PC-3 (cell line): ENCODE results near the gene DPH2. TPM values are rescaled to one million over a fixed set of nuclear protein-coding genes. Genes with fewer than 3 reads are reported as not detected.

Experiments used
- ATAC-seq: fragments of 200-7000 bp; cut with Tn5 transposase; 2 replicates; pipeline ENCODE4 v1.9.1; 2020; ENCODE audit warnings: mild to moderate bottlenecking, moderate library complexity
- BruUV-seq: library from RNA; stranded (reverse); fragments of 400-500 nt; replicated peaks from 2 replicates; lab custom pipeline; 2021; lab: Mats Ljungman, UMichigan
- CTCF ChIA-PET: fragments of 300-600 bp; sonication (Branson Sonifier 250); formaldehyde crosslinking; loops from one replicate; lab custom pipeline; 2022; ENCODE audit warnings: antibody characterized with exemption; lab: Charles Lee
- POLR2A ChIA-PET: fragments of 300-600 bp; sonication (Branson Sonifier 250); formaldehyde crosslinking; loops from one replicate; lab custom pipeline; 2022; ENCODE audit warnings: antibody characterized with exemption; ENCODE audit not compliant: unreplicated experiment; lab: Charles Lee
- DNase-seq: peaks from one replicate; pipeline ENCODE4 v3.0.0-alpha.2; 2015
- H2AFZ ChIP-seq: fragments of 300-600 bp; sonication (generic); 2 replicates; pipeline ENCODE4 v1.6.0; 2016; ENCODE audit warnings: antibody characterized with exemption, low read length
- H3F3A ChIP-seq: fragments of 300-600 bp; sonication (generic); one replicate; pipeline ENCODE4 v1.6.0; 2017; ENCODE audit warnings: antibody characterized with exemption, low read length, control low read depth, mild to moderate bottlenecking; ENCODE audit not compliant: unreplicated experiment
- H3K27ac ChIP-seq: fragments of 300-600 bp; sonication (generic); 2 replicates; pipeline ENCODE4 v1.5.1; 2016; ENCODE audit warnings: mild to moderate bottlenecking, low read length
- H3K27me3 ChIP-seq: fragments of 300-600 bp; sonication (generic); 2 replicates; pipeline ENCODE4 v1.6.1; 2016; ENCODE audit warnings: low read length, mixed read lengths
- H3K36me3 ChIP-seq: fragments of 300-600 bp; sonication (generic); 2 replicates; pipeline ENCODE4 v1.6.1; 2016; ENCODE audit warnings: low read depth, mixed run types, low read length, mixed read lengths
- H3K4me1 ChIP-seq: fragments of 300-600 bp; sonication (generic); 2 replicates; pipeline ENCODE4 v1.5.1; 2016; ENCODE audit warnings: low read length; ENCODE audit not compliant: insufficient read depth
- H3K4me2 ChIP-seq: fragments of 300-600 bp; sonication (generic); 2 replicates; pipeline ENCODE4 v1.6.0; 2016; ENCODE audit warnings: low read length
- H3K4me3 ChIP-seq: fragments of 300-600 bp; sonication (generic); 2 replicates; pipeline ENCODE4 v1.5.1; 2016; ENCODE audit warnings: mild to moderate bottlenecking, low read length, mixed read lengths
- H3K79me2 ChIP-seq: fragments of 300-600 bp; sonication (generic); 2 replicates; pipeline ENCODE4 v1.6.1; 2017; ENCODE audit warnings: low read length, mixed read lengths
- H3K9ac ChIP-seq: fragments of 300-600 bp; sonication (generic); 2 replicates; pipeline ENCODE4 v1.6.0; 2016; ENCODE audit warnings: mild to moderate bottlenecking, low read length
- H3K9me2 ChIP-seq: fragments of 300-600 bp; sonication (generic); replicated peaks from 2 replicates; pipeline ENCODE4 v1.6.1; 2016; ENCODE audit warnings: mixed run types, low read length, mixed read lengths
- H3K9me3 ChIP-seq: fragments of 300-600 bp; sonication (generic); 2 replicates; pipeline ENCODE4 v1.6.1; 2016; ENCODE audit warnings: low read length, mixed read lengths
- H4K20me1 ChIP-seq: fragments of 300-600 bp; sonication (generic); 2 replicates; pipeline ENCODE4 v1.6.1; 2016; ENCODE audit warnings: low read length, mixed read lengths
- CTCF ChIP-seq: fragments of 300-600 bp; sonication (generic); conservative IDR thresholded peaks from 2 replicates; pipeline ENCODE4 v1.5.1; 2017; ENCODE audit warnings: antibody characterized with exemption, low read depth, mild to moderate bottlenecking, low read length
- EZH2 ChIP-seq: fragments of 300-600 bp; sonication (generic); IDR thresholded peaks from one replicate; pipeline ENCODE4 v1.6.1; 2017; ENCODE audit warnings: antibody characterized with exemption, mild to moderate bottlenecking, low read length; ENCODE audit not compliant: unreplicated experiment
- EZH2phosphoT487 ChIP-seq: fragments of 300-600 bp; sonication (generic); IDR thresholded peaks from 2 replicates; pipeline ENCODE4 v1.6.1; 2018; ENCODE audit warnings: mild to moderate bottlenecking, antibody characterized with exemption, low read length, borderline replicate concordance
- intact Hi-C: fragments of 100-400 bp; cut with micrococcal nuclease; formaldehyde crosslinking; loops from 2 replicates; pipeline ENCODE4 v1.9.0; 2023
- total RNA-seq: library from RNA; depleted of rRNA; stranded (reverse); fragments of >200 nt; gene quantifications from 2 replicates; pipeline ENCODE4 v1.2.3, GENCODE V29; 2014

The DPH2 gene
- total RNA-seq, 1 experiment from 2014 or later, result 46.3 TPM

- H3K36me3 ChIP-seq, result peaks cover 26% of the 10 kb centered on the region
- H4K20me1 ChIP-seq, result peaks cover 23% of the 10 kb centered on the region; the same call in 1 of the 2 replicates
- no peaks in the 10 kb centered on the region for H3K9me2 ChIP-seq
- peak overlapping the region; percentile 84 for H3K9ac ChIP-seq
- H3K4me3 ChIP-seq, result peak overlapping the region; percentile 77
- ChIA-PET CTCF (no interaction called here), POLR2A (no interaction called here)
- H3F3A ChIP-seq, result no peaks in the 10 kb centered on the region
- peaks cover 48% of the 10 kb centered on the region for H3K4me1 ChIP-seq
- peak overlapping the region; percentile 80 for H2AFZ ChIP-seq
- intact Hi-C loops, result no loop called here
- peaks cover 84% of the 10 kb centered on the region for H3K79me2 ChIP-seq
- H3K27ac ChIP-seq, result peak overlapping the region; percentile 66
- TF ChIP-seq CTCF (no peak), EZH2phosphoT487 (no peak), EZH2 (no peak)
- no peaks in the 10 kb centered on the region for H3K27me3 ChIP-seq
- ATAC-seq (peak; percentile 16), DNase-seq (peak; percentile 40)
- BruUV-seq, result TSS peak; percentile 18
- peak overlapping the region; percentile 97 for H3K4me2 ChIP-seq
- H3K9me3 ChIP-seq, result no peaks in the 10 kb centered on the region
Measured at GRCh38 chr1:43979528-43980254, 9.9 kb downstream of the DPH2 start.

GRCh38 chr1:43980255-43981134 is 10.7 kb downstream of the DPH2 start:
- peaks cover 48% of the 10 kb centered on the region for H3K4me1 ChIP-seq
- POLR2A ChIA-PET, result no interaction called here

More at GRCh38 chr1:43980255-43981134, 10.7 kb downstream of the DPH2 start:
- peak overlapping the region; percentile 80; the same call in 1 of the 2 replicates for H2AFZ ChIP-seq
- TF ChIP-seq EZH2phosphoT487 (no peak), EZH2 (no peak), CTCF (no peak)
- intact Hi-C loops, result no loop called here
- H4K20me1 ChIP-seq, result peaks cover 23% of the 10 kb centered on the region; the same call in 1 of the 2 replicates
- no peaks in the 10 kb centered on the region for H3F3A ChIP-seq
- peak; percentile 39 for DNase-seq
- peak overlapping the region; percentile 84 for H3K9ac ChIP-seq
- peak overlapping the region; percentile 97 for H3K4me2 ChIP-seq
- H3K9me2 ChIP-seq, result no peaks in the 10 kb centered on the region
- peaks cover 26% of the 10 kb centered on the region for H3K36me3 ChIP-seq
- peaks cover 77% of the 10 kb centered on the region for H3K79me2 ChIP-seq
- H3K27ac ChIP-seq, result peak overlapping the region; percentile 66
- BruUV-seq, result no TSS peak
- ATAC-seq, result no peak
- peak overlapping the region; percentile 77 for H3K4me3 ChIP-seq
- CTCF ChIA-PET, result no interaction called here
- no peaks in the 10 kb centered on the region for H3K9me3 ChIP-seq
- H3K27me3 ChIP-seq, result no peaks in the 10 kb centered on the region
